Measurements from ENCODE around the gene MARS1.
"Not testable (repeated sequence)": the region's sequence is repeated elsewhere in the genome, so short reads cannot be mapped to it uniquely, and the experiment has no call there.

MARS1 gene

DNA sequence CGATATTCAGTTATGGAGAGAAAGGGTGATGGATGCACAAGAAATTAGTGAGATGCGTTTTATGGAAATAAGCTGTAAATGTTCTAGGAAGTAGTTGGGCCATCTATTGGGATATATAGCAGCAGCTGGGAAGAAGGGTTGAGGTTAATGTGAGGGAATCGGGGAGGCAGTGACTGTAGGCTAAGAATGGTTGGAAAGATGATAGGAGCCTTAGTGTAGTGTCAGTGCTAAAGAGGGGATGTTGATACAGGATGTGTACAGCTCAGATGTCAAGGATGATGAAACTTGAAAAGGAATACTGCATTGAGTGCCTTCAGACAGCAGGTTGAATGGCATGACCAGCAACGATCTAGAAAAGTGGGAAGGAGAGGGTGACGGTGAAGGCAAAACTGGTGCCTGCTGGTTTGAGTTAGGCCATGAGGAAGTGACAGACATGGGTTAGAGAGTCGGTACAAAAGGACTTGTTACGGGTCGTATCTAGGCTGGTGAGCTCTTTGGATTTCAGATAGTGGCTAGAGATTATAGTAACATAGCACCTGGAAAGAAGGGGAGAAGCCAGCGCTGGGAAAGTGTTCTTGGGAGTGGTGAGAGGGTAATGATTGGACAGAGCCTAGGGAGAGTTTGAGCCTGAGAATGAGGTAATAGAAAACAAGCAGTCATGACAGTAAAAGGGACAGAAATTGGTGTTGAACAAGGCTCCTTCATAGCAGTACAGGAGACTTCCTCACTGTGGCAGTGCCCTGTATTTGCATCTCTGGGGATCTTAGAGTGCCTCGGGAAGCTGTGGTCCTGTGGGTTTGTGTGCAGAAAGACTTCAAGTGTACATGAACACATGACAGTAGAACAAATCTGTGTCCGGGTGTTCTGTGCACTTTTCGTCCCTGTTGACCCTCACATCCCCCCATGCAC, 9.6 kb downstream of the MARS1 start:
- H3K4me3 ChIP-seq (ENCODE audit: control insufficient read depth, low read depth, low read length): no peak overlapping the region
- TF ChIP-seq CTCF (IDR thresholded peaks at IDR 0.05; ENCODE audit: control insufficient read depth, insufficient read depth, low read depth, low read length, missing control alignments): no peak
- DNase-seq (ENCODE audit: low read depth): no peak

DNA sequence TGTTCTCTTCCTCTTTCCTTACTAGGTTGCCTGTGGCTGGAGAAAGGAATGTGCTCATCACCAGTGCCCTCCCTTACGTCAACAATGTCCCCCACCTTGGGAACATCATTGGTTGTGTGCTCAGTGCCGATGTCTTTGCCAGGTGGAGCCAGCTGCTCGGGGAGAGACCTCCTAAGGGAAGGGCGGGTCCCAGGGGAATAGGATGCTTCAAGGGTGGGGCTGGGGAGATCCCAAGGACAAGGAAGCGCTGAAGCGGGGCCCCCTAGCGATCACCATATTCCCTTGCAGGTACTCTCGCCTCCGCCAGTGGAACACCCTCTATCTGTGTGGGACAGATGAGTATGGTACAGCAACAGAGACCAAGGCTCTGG, 10.2 kb downstream of the MARS1 start:
- no peak for DNase-seq (ENCODE audit: low read depth)
- TF ChIP-seq CTCF (IDR thresholded peaks at IDR 0.05; ENCODE audit: control insufficient read depth, insufficient read depth, low read depth, low read length, missing control alignments): no peak
- no peak overlapping the region for H3K4me3 ChIP-seq (ENCODE audit: control insufficient read depth, low read depth, low read length)

DNA sequence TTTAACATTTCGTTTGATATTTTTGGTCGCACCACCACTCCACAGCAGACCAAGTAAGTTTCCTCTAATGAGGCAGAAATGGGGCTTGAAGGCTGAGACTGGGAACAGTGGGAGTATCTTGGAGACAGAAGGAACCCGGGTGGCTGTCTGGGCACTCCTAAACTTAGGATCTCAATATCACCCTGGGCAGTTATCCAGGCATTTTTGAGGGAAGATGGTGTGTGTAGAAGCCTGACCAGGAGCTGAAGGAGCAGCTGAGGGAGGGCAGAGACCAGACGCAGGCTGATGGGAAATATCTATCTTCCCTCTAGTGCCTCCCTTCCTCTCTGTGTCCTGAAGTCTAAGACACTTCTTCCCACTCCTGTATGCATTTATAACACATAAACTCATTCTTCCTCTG, 10.7 kb downstream of the MARS1 start:
- no peak for TF ChIP-seq CTCF (IDR thresholded peaks at IDR 0.05; ENCODE audit: control insufficient read depth, insufficient read depth, low read depth, low read length, missing control alignments)
- DNase-seq (ENCODE audit: low read depth): no peak
- no peak overlapping the region for H3K4me3 ChIP-seq (ENCODE audit: control insufficient read depth, low read depth, low read length)

- TF ChIP-seq CTCF (IDR thresholded peaks at IDR 0.05; ENCODE audit: control insufficient read depth, insufficient read depth, low read depth, low read length, missing control alignments): no peak
- DNase-seq (ENCODE audit: low read depth): no peak
- no peak overlapping the region for H3K4me3 ChIP-seq (ENCODE audit: control insufficient read depth, low read depth, low read length)
These were observed 12.3 kb downstream of the MARS1 start for GRCh38 chr12:57500213-57500612.

DNA sequence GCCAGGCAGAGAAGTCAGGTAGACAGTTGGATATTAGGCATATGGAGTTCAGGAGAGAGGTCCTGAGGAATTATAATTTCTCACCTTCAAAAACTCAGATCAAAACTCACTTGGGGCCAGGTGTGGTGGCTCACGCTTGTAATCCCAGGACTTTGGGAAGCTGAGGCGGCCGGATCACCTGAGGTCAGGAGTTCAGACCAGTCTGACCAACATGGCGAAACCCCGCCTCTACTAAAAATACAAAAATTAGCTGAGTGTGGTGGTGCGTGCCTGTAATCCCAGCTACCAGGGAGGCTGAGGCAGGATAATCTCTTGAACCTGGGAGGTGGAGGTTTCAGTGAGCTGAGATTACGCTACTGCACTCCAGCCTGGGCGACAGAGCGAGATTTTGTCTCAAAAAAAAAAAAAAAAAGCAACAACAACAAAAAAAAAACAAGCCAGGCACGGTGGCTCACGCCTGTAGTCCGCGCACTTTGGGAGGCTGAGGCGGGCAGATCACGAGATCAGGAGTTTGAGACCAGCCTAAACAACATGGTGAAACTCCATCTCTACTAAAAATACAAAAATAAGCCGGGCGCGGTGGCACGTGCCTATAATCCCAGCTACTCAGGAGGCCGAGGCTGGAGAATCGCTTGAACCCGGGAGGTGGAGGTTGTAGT, 14.6 kb downstream of the MARS1 start:
- not testable (repeated sequence) for H3K4me3 ChIP-seq (ENCODE audit: control insufficient read depth, low read depth, low read length); DNase-seq (ENCODE audit: low read depth)

DNA sequence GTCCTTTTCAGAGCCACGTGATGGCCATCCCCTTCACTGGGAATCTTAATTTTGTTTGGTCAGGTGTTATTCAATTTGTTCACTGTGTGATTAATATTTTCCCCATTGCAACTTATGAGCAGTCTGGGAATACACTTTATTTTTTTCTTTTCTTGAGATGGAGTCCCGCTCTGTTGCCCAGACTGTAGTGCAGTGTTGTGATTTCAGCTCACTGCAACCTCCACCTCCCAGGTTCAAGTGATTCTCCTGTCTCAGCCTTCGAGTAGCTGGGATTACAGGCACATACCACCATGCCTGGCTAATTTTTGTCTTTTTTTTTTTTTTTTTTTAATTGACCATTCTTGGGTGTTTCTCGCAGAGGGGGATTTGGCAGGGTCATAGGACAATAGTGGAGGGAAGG, 18.7 kb downstream of the MARS1 start:
- H3K4me3 ChIP-seq (ENCODE audit: control insufficient read depth, low read depth, low read length); DNase-seq (ENCODE audit: low read depth): not testable (repeated sequence)

DNA sequence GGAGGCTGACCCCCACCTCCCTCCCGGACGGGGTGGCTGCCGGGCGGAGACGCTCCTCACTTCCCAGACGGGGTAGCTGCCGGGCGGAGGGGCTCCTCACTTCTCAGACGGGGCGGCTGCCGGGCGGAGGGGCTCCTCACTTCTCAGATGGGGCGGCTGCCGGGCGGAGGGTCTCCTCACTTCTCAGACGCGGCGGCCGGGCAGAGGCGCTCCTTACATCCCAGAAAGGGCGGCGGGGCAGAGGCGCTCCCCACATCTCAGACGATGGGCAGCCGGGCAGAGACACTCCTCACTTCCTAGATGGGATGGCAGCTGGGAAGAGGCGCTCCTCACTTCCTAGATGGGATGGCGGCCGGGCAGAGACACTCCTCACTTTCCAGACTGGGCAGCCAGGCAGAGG, 19.9 kb downstream of the MARS1 start:
- DNase-seq (ENCODE audit: low read depth); H3K4me3 ChIP-seq (ENCODE audit: control insufficient read depth, low read depth, low read length): not testable (repeated sequence)

GRCh38 chr12:57511161-57511560, 23.3 kb downstream of the MARS1 start:
- H3K4me3 ChIP-seq (ENCODE audit: control insufficient read depth, low read depth, low read length): no peak overlapping the region
- no peak for DNase-seq (ENCODE audit: low read depth)
- no peak for TF ChIP-seq CTCF (IDR thresholded peaks at IDR 0.05; ENCODE audit: control insufficient read depth, insufficient read depth, low read depth, low read length, missing control alignments)

Measured in AG09309 (cell line).